ENCODE results near the gene TAAR2.
"Not testable (repeated sequence)": the region's sequence is repeated elsewhere in the genome, so short reads cannot be mapped to it uniquely, and the experiment has no call there.

- not testable (repeated sequence) for TF ChIP-seq POLR2AphosphoS5, POLR2A (IDR thresholded peaks at IDR 0.05; ENCODE audit: low read depth, low read length)
Observed at GRCh38 chr6:132600900-132601299, 23.2 kb downstream of the TAAR2 start.
